GM18519 (cell line): Measurements from ENCODE around the gene PHYKPL.

ENCODE experiments used
- ATAC-seq: cut with Tn5 transposase; IDR thresholded peaks from one replicate; pipeline ENCODE4 v1.9.1; 2021; ENCODE audit warnings: mild to moderate bottlenecking, moderate library complexity; ENCODE audit not compliant: unreplicated experiment, low FRiP score

Gene PHYKPL

DNA sequence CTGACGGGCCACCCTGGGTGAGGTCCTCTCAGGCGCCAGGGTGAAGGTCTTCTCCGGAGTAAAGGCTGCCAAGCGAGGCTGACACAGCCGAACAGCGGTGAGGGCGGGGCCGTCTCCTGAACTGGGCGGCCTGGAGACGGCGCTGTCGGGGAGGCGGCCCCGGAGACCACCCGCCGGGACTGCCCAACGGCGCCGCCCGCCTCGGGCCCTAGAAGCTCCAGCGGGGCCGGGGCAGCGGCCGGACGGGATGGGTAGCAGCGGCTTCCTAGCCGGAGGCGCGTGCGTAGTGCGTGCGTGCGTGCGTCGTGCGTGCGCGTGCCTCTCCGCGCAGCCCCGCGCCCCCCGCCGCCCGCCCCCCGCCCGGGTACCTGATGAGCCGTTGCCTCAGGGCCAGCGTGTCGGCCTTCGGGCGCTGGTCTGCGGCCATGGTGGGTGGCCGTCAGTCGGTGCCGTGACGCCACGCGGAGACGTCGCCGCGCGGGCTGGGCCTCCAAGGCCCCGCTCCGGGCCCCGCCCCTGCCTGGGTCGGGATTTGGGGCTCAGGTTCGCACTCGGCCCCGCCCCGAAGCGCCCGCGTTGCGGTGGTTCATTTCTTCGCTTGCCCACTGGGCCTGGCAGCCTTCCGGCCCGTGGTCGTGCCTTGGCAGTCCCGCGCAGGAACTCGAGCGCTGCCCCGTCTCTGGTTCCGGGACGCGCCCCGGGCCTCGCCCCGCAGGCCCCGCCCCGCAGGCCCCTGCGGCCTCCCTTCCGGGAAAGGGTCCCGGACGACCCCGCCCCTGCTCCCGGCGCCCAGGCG is at the start of gene PHYKPL:
PHYKPL (minus strand) TSS at position 679 of the 796 bp plus-strand sequence; CDS start at position 427, 252 bp downstream.
- peak; percentile 45 for ATAC-seq

- ATAC-seq, result no peak
Observed at GRCh38 chr5:178282391-178282790, 49.8 kb upstream of the PHYKPL start.

- no peak for ATAC-seq
Observed at GRCh38 chr5:178281331-178281730, 48.7 kb upstream of the PHYKPL start.

- no peak for ATAC-seq
Observed at GRCh38 chr5:178280631-178281030, 48.0 kb upstream of the PHYKPL start.

DNA sequence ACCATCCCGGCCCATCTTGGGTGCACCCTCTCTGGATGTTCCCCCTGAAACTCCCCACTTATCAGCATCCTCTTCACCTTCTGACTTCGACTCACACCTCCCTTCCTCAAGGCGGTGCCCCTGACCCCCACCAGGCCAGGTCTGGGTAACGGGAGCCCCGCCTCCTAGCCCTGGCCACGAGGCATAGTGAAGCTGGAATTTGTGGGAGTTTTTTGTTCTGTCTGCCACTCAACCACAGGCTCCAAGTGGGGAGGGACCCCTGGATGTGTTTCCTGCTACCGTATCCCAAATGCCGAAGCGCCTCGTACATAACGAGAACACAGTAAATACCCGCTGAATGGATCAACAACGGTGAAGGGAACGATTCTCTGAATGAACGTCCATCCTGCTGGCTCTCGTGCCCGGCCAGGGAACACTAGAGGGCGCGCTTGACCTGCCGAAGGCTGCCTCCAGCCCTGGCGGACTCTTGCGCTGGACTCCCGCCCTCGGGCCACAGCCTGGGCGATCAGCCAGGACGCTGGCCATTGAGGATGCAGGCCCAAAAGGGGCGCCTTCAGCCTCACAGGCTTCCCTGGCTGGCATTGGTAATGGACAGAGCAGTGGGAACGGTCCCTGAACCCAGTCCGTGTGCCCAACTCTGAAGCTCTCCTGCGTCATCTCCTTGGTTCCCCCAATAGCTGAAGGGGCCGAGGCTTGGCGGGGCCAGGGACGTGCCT is 47.3 kb upstream of the PHYKPL start:
- no peak for ATAC-seq

DNA sequence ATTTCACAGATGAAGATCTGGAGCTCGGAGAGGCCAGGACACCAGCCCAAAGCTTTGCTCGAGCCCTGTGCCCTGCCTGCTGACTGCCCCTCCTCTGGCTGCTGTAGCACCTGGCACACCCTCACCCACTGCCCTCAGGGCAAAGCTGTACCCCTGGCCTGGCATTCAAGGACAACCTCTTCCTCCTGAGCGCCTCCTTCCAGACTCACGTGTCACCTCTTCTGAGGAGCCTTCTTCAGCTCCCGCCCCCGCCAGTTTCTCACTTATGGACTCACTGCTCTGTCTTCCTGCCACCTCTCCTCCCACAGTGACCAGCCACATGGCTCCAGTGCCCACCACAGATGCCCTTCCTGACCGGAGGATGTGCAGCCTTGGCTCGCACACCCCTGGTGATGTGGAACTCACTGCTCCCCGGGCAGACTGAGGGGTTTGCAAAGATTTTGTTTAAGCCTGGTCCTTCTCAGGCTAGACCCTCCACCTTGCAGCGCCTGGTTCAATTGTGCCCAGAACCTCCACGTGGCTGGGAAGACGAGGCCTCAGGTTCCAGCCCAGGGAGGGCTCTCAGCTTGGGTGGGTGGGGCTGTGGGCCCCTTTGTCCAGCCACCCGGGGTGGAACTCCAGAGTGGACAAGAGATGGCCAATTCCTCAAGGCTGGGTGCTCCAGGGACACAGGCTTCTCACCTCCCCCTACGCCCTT is 46.6 kb upstream of the PHYKPL start:
- no peak for ATAC-seq

GRCh38 chr5:178278358-178279023 is 45.9 kb upstream of the PHYKPL start:
- no peak for ATAC-seq

- ATAC-seq, result no peak
Observed at GRCh38 chr5:178277866-178278265, 45.3 kb upstream of the PHYKPL start.

DNA sequence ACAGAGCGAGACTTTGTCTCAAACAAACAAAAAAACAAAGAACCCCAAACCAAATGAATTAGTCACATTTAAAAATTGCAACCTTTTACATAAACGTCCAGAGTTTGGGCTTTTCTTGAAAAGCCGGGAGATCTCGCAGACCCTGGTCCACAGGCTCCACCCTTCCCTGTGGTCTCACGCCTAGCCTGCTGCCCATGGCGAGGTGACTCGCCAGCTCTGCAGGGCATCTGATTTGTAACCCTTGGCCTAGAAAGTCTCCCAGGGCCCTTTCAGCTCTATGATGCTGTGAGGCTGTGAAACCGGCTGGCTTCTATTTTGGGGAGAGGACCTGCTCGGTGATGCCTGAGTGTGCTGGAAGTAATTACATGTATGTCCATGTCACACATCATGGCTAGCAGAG is 44.7 kb upstream of the PHYKPL start:
- ATAC-seq, result no peak

- ATAC-seq, result no peak
Observed at GRCh38 chr5:178274781-178275537, 42.4 kb upstream of the PHYKPL start.

- no peak for ATAC-seq
Observed at GRCh38 chr5:178273665-178274541, 41.3 kb upstream of the PHYKPL start.

DNA sequence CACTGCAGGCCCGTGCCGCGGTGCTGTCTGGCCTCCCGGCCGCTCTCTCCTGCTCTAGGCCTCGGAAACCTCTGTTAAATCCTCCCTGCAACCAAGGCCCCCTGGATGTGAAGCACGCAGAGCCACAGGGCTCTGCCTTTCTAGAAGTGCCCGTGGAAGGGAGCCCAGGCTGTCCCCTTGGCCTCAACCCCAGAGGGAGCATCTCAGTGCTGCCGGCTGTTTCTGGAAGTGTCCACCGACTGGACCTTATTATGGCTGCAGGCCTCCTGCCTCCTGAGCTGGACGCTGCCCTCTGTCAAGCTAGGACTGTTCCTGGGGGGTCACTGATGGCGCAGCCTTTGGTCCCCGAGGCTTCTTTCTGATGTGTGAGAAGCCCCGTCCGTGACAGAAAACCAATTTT is 40.4 kb upstream of the PHYKPL start:
- no peak for ATAC-seq

DNA sequence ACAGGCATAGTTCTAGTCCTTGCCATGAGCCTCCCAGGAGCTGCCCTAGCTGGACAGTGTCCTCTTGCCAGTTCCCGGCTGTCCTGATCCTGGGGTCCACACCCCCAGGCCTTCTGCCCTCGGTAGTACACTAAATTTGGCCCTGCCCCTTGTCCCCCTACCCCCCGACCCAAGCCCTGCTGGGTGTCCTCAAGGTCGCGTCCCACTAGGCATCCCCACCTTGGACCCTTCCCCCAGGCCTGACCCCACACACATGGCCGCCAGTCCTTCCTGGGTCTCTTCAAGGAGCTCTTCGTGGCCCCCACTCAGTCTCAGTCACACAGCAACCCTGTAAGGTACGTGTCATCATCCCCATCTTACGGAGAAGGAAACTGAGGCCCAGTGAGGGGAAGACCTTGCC is 40.0 kb upstream of the PHYKPL start:
- no peak for ATAC-seq

GRCh38 chr5:178271726-178272479 is 39.3 kb upstream of the PHYKPL start:
- ATAC-seq, result no peak

GRCh38 chr5:178271231-178271630 is 38.6 kb upstream of the PHYKPL start:
- no peak for ATAC-seq

DNA sequence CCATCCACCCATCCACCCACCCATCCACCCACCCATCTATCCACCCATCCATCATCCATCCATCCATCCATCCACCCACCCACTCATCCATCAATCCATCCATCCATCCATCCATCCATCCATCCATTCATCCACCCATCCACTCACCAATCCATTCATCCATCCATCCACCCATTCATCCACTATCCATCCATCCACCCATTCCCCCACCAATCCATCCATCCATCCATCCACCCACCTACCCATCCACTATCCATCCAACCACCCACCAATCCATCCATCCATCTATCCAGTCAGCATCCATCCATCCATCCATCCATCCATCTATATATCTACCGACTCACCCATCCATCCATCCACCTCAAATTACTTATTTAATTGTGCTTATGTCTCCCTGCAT is 36.9 kb upstream of the PHYKPL start:
- no peak for ATAC-seq

DNA sequence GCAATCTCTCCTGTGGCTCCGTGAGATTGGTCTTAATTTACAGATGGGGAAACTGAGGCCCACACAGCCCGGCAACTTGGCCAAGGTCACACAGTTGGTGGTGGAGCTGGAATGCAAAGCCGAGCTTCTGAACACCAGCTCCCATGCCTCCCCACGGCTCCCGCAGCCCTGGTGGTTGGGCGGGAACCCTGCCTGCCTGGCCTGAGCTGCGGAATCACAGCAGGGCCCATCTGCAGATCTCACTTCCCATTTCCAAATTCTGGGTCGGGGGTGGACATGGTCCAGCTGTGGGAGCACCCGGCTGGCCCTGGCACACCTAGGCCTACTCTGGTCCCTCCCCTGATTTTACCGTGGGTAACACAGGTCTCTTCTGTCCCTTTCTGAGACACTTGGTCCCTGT is 35.3 kb upstream of the PHYKPL start:
- no peak for ATAC-seq

DNA sequence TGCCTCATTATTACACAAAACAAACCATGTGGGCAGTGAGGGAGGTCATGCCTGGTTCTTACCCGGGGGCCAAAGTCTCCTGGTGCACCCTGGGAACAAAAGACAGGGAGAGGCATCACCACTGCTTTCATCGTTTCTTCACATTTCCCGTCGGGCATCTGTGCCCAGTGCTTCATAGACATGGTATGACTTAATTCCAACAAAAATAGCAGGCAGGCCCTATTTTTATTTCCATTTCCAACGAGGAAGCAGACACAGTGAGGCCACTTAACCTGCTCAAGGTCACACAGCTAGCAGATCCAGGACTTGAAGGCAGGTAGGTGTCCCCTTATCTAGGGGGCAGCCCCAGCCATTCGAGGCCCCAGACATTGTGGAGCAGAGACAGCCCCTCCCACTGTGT is 34.6 kb upstream of the PHYKPL start:
- no peak for ATAC-seq
